GM21576 (cell line): Measurements from ENCODE around the gene LARGE1.

Source experiments
- ATAC-seq: cut with Tn5 transposase; IDR thresholded peaks from one replicate; pipeline ENCODE4 v1.9.1; 2021; ENCODE audit warnings: mild to moderate bottlenecking, moderate library complexity; ENCODE audit not compliant: unreplicated experiment

Gene LARGE1

DNA sequence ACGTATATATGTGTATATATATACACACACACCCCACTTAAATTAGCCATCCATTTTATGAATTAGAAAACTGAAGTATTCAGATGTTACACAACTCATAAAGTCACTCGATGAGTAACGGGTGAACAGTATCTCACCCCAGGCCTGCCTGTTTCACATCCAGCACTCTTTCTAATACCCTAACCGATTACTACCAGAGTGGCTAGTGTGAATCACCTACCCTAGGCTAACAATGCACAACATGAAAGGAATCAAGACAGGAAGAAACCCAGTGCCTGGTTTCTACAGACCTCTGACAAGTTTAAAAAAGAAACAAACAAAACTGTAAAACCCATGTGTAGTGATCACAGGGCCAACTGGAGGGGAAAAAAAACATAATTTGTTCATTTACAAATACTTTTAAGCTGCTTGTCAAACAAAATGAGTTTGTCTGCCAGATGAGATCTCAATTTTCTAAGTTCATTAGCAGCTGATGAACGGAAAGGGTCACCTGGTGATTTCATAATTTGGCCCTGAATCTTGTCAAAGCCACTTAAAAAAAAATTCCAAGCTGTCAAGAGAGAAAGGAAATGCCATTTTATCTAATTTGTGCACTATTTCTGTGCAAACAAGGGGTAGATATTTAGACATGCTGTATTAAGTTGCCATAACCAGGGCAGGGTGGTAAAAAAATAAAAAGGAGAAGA lies 134.8 kb downstream of the LARGE1 start:
- ATAC-seq, result no peak

DNA sequence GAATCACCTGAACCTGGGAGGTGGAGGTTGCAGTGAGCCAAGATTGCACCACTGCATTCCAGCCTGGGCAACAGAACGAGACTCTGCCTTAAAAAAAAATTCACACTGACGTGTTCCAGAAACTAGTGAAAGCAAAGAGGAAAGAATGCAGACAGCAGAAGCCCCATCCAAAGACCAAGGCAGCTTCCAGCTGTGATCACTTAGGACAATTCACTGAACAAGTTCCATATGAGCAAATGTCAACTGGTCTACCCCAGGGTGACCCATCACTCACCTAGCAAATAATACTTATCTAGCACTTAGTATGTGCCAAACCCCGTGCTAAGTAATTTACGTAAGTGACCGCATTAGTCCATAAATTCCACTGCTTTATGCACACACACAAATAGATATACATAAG lies 138.9 kb downstream of the LARGE1 start:
- no peak for ATAC-seq

DNA sequence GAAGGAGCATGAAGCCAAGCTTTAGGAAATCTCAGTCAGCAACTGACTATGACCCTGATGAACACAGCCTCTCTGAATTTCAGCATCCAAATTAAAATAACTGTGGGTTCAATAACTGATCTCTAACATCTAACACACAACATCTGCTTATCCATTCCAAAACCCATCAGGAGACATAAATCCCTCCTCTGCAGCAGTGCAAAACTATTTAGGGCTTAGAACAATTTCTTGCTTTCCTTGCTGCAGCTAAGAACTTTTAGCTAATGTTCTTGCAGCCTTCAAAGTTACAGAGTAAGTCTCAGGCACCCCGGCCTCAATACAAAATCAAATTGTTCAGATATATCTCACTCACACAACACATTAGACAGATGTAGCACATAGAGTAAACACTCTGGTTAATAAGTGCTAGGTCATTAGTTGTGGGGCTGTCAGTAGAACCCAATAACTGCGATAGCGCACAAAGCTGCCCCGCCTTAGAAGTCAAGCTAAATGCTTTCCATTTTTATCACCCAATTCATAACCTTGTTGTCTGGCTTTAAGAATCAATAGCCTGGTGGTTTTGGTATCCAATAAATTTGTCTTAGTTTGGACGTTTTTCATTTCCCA lies 139.6 kb downstream of the LARGE1 start:
- ATAC-seq, result no peak

DNA sequence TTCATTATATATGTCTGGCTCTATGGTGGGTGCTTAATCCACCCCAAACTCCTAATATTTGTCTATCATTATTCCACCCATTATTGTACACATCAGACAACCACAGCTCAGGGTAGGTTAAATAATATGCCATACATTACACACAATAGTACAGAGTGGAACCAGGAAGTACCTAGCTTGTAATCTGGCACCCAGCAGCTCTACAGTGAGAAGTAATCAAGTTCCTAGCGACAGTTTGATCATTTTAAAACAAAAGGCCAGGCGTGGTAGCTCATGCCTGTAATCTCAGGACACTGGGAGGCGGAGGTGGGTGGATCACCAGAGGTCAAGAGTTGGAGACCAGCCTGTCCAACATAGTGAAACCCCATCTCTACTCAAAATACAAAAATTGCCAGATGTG lies 141.0 kb downstream of the LARGE1 start:
- no peak for ATAC-seq

- ATAC-seq, result no peak
Observed at GRCh38 chr22:33776491-33776890, 143.8 kb downstream of the LARGE1 start.

GRCh38 chr22:33774781-33775180 lies 145.5 kb downstream of the LARGE1 start:
- ATAC-seq, result no peak

- no peak for ATAC-seq
Observed at GRCh38 chr22:33772745-33773144, 147.5 kb downstream of the LARGE1 start.

GRCh38 chr22:33771136-33771535 lies 149.1 kb downstream of the LARGE1 start:
- no peak for ATAC-seq

GRCh38 chr22:33770723-33771122 lies 149.6 kb downstream of the LARGE1 start:
- no peak for ATAC-seq

DNA sequence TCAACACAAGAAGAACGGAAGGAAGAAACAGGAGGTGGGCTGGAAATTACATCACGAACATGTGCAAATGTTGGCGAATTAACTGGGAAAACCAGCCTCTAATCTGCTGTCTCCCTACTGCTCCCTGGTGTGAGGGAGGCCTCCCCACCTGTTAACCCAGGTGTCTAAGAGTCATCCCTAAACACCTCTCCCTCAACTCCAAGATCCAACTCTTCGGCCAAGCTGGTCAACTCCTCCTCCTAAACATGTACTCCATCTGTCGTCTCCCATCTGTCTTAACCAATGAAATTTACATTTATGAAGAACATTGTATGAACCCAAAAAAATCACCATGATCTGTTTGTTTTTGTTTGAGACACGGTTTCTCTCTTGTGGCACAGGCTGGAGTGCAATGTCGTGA lies 154.2 kb downstream of the LARGE1 start:
- ATAC-seq, result no peak

GRCh38 chr22:33758961-33759360 lies 161.3 kb downstream of the LARGE1 start:
- no peak for ATAC-seq

DNA sequence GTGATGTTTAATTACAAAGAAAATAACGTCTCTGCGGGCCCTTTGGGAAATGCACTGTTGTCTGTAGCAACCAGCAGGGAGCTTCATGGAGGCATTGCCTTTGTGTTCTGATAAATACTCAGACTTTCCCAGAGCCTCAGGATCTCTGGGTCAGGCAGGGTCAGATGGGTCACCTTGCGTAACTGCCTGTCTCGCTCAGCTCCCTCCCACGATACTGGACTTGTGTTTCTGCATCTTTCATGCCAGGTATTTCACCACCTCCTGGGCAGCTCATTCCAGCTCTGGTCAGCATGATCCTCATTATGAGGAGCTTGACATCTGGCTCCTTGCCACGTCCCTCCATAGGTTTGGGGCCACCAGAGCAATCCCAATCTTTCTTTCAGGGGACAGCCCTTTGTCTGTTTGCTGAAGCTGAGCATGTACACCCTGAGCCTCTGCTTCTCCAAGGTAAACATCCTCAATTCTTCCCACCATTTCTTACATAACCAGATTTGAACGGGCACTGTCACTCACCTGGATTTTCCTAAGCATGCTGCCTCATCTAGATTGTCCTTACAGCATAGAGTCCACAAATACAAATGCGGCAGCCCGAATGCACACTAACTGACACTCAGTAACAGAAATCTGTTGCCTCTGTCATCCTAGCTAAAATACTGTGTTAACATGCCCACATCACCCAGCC lies 162.3 kb downstream of the LARGE1 start:
- ATAC-seq, result no peak

- ATAC-seq, result no peak
Observed at GRCh38 chr22:33757041-33757801, 163.1 kb downstream of the LARGE1 start.

DNA sequence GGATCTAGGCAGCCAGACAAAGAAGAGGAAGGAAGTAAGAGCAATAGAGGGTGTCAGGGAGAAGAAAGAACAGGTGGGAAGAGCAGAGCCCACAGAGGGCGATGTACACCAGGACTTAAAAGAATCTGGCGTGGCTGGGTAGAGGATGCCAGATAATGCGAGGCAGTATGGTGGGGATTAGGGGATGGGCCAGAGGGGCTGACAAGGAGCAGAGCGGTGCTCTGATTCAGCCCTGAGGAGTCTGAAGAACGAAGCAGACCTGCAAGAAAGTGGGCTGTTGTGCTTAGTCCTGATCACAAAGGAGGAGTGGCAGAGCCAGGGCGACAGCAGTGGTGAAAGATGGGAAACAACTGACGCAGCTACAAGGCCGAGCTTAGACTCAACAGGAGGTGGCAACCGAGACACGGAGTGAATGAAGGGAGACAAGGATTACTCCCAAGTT lies 163.7 kb downstream of the LARGE1 start:
- no peak for ATAC-seq

DNA sequence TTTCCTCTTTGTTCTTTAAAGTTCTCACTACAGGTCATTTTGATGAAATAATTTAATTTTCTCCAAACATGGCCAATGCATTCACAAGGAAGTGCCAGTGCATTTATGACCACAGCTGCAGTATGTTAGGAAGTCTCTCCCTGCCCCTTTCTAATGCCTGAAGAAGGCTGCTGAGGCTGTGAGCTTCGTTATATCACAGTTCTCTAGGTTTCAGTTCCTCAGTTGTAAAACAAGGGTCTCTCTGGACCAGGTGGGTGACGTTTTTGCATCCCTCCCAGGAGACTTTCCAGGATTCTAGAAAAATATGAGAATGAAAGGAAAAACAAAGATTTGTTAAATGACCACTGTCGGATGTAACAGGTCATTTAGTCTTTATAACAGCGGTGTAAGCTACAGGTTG lies 171.6 kb downstream of the LARGE1 start:
- ATAC-seq, result no peak

- ATAC-seq, result no peak
Observed at GRCh38 chr22:33747576-33748180, 172.6 kb downstream of the LARGE1 start.

DNA sequence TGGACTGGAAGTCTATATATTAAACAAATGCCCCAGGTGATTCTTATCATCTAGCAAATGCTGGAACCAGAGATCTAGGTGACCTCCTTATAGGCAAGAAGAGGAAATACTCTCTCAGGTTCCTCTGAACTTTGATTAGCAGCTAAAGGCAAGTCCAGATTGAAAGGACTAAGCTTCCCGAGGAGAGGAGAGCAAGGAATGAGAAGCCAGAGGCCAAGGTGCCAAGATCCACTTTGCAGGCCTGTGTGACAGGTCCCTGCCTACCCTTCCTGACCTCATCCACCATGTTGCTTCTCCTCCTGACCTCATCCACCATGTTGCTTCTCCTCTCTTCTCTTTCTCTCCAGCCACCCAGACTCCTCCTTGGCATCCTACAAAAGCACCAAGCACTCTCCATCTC lies 173.2 kb downstream of the LARGE1 start:
- no peak for ATAC-seq

DNA sequence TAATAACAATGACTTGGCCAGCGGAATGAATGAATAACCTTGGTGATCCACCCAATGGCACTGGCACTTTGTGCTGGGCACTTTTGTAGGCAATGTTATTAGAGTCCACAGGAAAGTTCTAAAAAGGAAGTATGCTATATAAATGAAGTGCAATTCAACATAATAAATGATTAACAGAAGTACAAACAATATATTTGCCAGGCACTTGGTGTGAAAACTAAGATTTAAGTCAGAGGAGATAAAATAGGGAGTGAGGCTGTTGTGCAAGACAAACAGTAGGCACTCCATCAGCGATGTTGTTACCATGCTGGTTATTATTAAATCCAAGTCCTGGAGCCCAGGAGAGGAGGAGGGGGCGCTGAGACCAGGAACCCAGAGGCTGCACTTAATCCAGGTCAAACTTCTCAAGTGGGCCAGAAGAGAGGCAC lies 173.8 kb downstream of the LARGE1 start:
- no peak for ATAC-seq

GRCh38 chr22:33745501-33745900 lies 174.8 kb downstream of the LARGE1 start:
- ATAC-seq, result no peak

DNA sequence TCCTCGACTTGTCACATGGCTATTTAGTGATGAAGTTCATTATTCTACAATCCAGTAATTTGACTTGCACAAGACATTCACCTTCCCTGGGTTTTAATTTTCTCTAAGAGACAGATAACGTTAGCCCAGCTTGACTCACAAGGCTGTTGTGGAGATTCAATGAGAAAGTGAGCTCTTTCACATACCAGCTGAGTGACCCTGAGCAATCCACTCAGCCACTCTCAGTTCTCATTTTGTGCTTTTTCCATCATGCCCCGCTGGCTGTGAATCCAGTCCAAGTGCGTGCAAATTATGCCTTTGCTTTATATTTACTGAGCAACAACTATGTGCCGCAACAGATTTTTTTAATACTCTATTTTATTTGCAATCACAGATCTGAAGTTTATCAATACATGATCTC lies 176.5 kb downstream of the LARGE1 start:
- ATAC-seq, result no peak

GRCh38 chr22:33741025-33741424 lies 179.3 kb downstream of the LARGE1 start:
- no peak for ATAC-seq
